ENCODE data around the gene GRB2. TPM values are rescaled to one million over a fixed set of nuclear protein-coding genes. Genes with fewer than 3 reads are reported as not detected.

The GRB2 gene
- total and polyA plus RNA-seq, 5 donors from 2014 or later = 131 to 152 (median 141) TPM

DNA sequence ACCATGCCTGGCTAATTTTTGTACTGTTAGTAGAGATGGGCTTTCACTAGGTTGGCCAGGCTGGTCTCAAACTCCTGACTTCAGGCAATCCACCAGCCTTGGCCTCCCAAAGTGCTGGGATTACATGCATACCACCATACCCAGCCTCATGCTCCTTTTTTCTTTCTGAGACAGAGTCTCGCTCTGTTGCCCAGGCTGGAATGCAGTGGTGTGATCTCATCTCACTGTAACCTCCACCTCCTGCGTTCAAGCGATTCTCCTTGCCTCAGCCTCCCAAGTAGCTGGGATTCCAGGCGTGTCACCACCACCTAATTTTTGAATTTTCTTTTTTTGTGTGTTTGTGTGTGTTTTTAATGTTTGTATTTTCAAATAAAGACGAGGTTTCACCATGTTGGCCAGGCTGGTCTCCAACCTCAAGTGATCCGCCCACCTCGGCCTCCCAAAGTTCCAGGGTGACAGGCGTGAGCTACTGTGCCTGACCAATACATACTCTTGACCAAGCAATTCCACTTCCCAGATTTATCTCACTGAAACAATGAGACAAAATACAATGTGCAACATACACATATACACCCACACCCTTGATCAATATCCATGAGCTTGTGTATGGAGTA is 5.0 kb downstream of the GRB2 start:
- Histone ChIP-seq H3K27ac (ENCODE audit: insufficient read depth, low read length, poor library complexity, severe bottlenecking) (no peak overlapping the region), H3K36me3 (ENCODE audit: control insufficient read depth, insufficient read depth, low read length) (no peaks in the 10 kb centered on the region), H3K4me3 (ENCODE audit: low read depth, low read length) (peak overlapping the region; percentile 10), H3K4me1 (ENCODE audit: control insufficient read depth, insufficient read depth, low read length, poor library complexity, severe bottlenecking) (peaks cover 64% of the 10 kb centered on the region), H3K9me3 (ENCODE audit: control insufficient read depth in 2 of 2, low read length in 2 of 2) (no peaks in the 10 kb centered on the region), H3K27me3 (ENCODE audit: control insufficient read depth, insufficient read depth, low read length) (no peaks in the 10 kb centered on the region)
- peaks cover 16 to 78% (median 45%) of the 10 kb centered on the region in 4 donors for H3K4me1 Mint-ChIP-seq
- peak overlapping the region; percentile 36 to 74 (median 61) for H3K4me3 Mint-ChIP-seq
- ATAC-seq (ENCODE audit: low read depth in 2 of 2) = no peak
- DNase-seq = no peak
- H3K27ac Mint-ChIP-seq = peak overlapping the region in 1 of 3 donors; percentile 32
- no peaks in the 10 kb centered on the region for H3K9me3 Mint-ChIP-seq
- no peaks in the 10 kb centered on the region for H3K36me3 Mint-ChIP-seq
- H3K27me3 Mint-ChIP-seq = no peaks in the 10 kb centered on the region

DNA sequence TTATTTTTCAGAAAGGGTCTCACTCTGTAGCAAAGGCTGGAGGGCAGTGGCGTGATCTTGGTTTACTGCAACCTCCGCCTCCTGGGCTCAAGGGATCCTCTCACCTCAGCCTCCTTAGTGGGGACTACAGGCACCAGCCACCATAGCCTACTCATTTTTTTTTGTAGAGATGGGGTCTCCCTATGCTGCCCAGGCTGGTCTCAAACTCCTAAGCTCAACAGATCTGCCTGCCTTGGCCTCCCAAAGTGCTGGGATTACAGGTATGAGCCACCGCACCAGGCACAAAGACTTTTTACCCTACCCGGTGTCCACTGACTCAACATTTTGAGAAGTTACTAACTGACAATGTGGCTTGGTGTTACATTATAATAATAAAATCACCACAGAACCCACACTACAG is 7.2 kb downstream of the GRB2 start:
- ATAC-seq (ENCODE audit: low read depth in 2 of 2) (no peak), DNase-seq (no peak)
- Mint-ChIP-seq H3K4me3 (peak overlapping the region in 1 of 4 donors; percentile 36), H3K4me1 (peaks cover 28 to 88% (median 58%) of the 10 kb centered on the region in 4 donors), H3K36me3 (no peaks in the 10 kb centered on the region), H3K27ac (no peak overlapping the region), H3K27me3 (no peaks in the 10 kb centered on the region), H3K9me3 (no peaks in the 10 kb centered on the region)
- Histone ChIP-seq H3K27ac (ENCODE audit: insufficient read depth, low read length, poor library complexity, severe bottlenecking) (no peak overlapping the region), H3K36me3 (ENCODE audit: control insufficient read depth, insufficient read depth, low read length) (no peaks in the 10 kb centered on the region), H3K4me1 (ENCODE audit: control insufficient read depth, insufficient read depth, low read length, poor library complexity, severe bottlenecking) (peaks cover 68% of the 10 kb centered on the region), H3K4me3 (ENCODE audit: low read depth, low read length) (no peak overlapping the region), H3K27me3 (ENCODE audit: control insufficient read depth, insufficient read depth, low read length) (no peaks in the 10 kb centered on the region), H3K9me3 (ENCODE audit: control insufficient read depth in 2 of 2, low read length in 2 of 2) (no peaks in the 10 kb centered on the region)

- Histone ChIP-seq H3K4me3 (ENCODE audit: low read depth, low read length) (peak overlapping the region; percentile 17), H3K4me1 (ENCODE audit: control insufficient read depth, insufficient read depth, low read length, poor library complexity, severe bottlenecking) (peaks cover 66% of the 10 kb centered on the region)
- peak overlapping the region in 2 of 4 donors; percentile 57 to 94 for H3K4me3 Mint-ChIP-seq
These were observed 8.3 kb downstream of the GRB2 start for GRCh38 chr17:75397217-75397616.

GRCh38 chr17:75396796-75397195 is 8.7 kb downstream of the GRB2 start:
- Histone ChIP-seq H3K27me3 (ENCODE audit: control insufficient read depth, insufficient read depth, low read length) (no peaks in the 10 kb centered on the region), H3K9me3 (ENCODE audit: control insufficient read depth in 2 of 2, low read length in 2 of 2) (no peaks in the 10 kb centered on the region), H3K27ac (ENCODE audit: insufficient read depth, low read length, poor library complexity, severe bottlenecking) (no peak overlapping the region), H3K36me3 (ENCODE audit: control insufficient read depth, insufficient read depth, low read length) (peaks cover 8% of the 10 kb centered on the region), H3K4me1 (ENCODE audit: control insufficient read depth, insufficient read depth, low read length, poor library complexity, severe bottlenecking) (peaks cover 62% of the 10 kb centered on the region), H3K4me3 (ENCODE audit: low read depth, low read length) (peak overlapping the region; percentile 17)
- Mint-ChIP-seq H3K36me3 (peaks cover 4% of the 10 kb centered on the region), H3K4me3 (peak overlapping the region in 2 of 4 donors; percentile 57 to 94), H3K4me1 (peaks cover 37 to 89% (median 61%) of the 10 kb centered on the region in 4 donors), H3K27ac (peak overlapping the region in 1 of 3 donors; percentile 92), H3K27me3 (no peaks in the 10 kb centered on the region), H3K9me3 (no peaks in the 10 kb centered on the region)
- ATAC-seq (ENCODE audit: low read depth in 2 of 2) (no peak), DNase-seq (no peak)

More at GRCh38 chr17:75397217-75397616, 8.3 kb downstream of the GRB2 start:
- ATAC-seq (ENCODE audit: low read depth in 2 of 2) (no peak), DNase-seq (no peak)
- peaks cover 3% of the 10 kb centered on the region for H3K36me3 Mint-ChIP-seq
- H3K9me3 Mint-ChIP-seq = no peaks in the 10 kb centered on the region
- Histone ChIP-seq H3K27ac (ENCODE audit: insufficient read depth, low read length, poor library complexity, severe bottlenecking) (no peak overlapping the region), H3K36me3 (ENCODE audit: control insufficient read depth, insufficient read depth, low read length) (peaks cover 4% of the 10 kb centered on the region), H3K9me3 (ENCODE audit: control insufficient read depth in 2 of 2, low read length in 2 of 2) (no peaks in the 10 kb centered on the region), H3K27me3 (ENCODE audit: control insufficient read depth, insufficient read depth, low read length) (no peaks in the 10 kb centered on the region)
- peaks cover 34 to 90% (median 62%) of the 10 kb centered on the region in 4 donors for H3K4me1 Mint-ChIP-seq
- H3K27me3 Mint-ChIP-seq = no peaks in the 10 kb centered on the region
- H3K27ac Mint-ChIP-seq = peak overlapping the region in 1 of 3 donors; percentile 92

GRCh38 chr17:75396025-75396424 is 9.5 kb downstream of the GRB2 start:
- no peaks in the 10 kb centered on the region for H3K9me3 ChIP-seq (ENCODE audit: control insufficient read depth in 2 of 2, low read length in 2 of 2)
- H3K4me3 ChIP-seq (ENCODE audit: low read depth, low read length) = no peak overlapping the region
- Mint-ChIP-seq H3K27me3 (no peaks in the 10 kb centered on the region), H3K4me1 (peaks cover 39 to 85% (median 58%) of the 10 kb centered on the region in 4 donors), H3K9me3 (no peaks in the 10 kb centered on the region), H3K27ac (peak overlapping the region; percentile 33 to 92 (median 86)), H3K4me3 (peak overlapping the region in 3 of 4 donors; percentile 37 to 96 (median 94)), H3K36me3 (peaks cover 4% of the 10 kb centered on the region)
- H3K4me1 ChIP-seq (ENCODE audit: control insufficient read depth, insufficient read depth, low read length, poor library complexity, severe bottlenecking) = peaks cover 54% of the 10 kb centered on the region
- no peaks in the 10 kb centered on the region for H3K27me3 ChIP-seq (ENCODE audit: control insufficient read depth, insufficient read depth, low read length)
- ATAC-seq (ENCODE audit: low read depth in 2 of 2) (no peak), DNase-seq (no peak)
- peaks cover 12% of the 10 kb centered on the region for H3K36me3 ChIP-seq (ENCODE audit: control insufficient read depth, insufficient read depth, low read length)
- H3K27ac ChIP-seq (ENCODE audit: insufficient read depth, low read length, poor library complexity, severe bottlenecking) = peak overlapping the region; percentile 31

GRCh38 chr17:75394332-75394918 is 11.1 kb downstream of the GRB2 start:
- Histone ChIP-seq H3K27ac (ENCODE audit: insufficient read depth, low read length, poor library complexity, severe bottlenecking) (peak overlapping the region; percentile 75), H3K27me3 (ENCODE audit: control insufficient read depth, insufficient read depth, low read length) (no peaks in the 10 kb centered on the region), H3K4me1 (ENCODE audit: control insufficient read depth, insufficient read depth, low read length, poor library complexity, severe bottlenecking) (peaks cover 54% of the 10 kb centered on the region), H3K9me3 (ENCODE audit: control insufficient read depth in 2 of 2, low read length in 2 of 2) (no peaks in the 10 kb centered on the region), H3K36me3 (ENCODE audit: control insufficient read depth, insufficient read depth, low read length) (peaks cover 17% of the 10 kb centered on the region), H3K4me3 (ENCODE audit: low read depth, low read length) (peak overlapping the region; percentile 86)
- H3K36me3 Mint-ChIP-seq = peaks cover 11% of the 10 kb centered on the region
- H3K27me3 Mint-ChIP-seq = no peaks in the 10 kb centered on the region
- DNase-seq (no peak), ATAC-seq (ENCODE audit: low read depth in 2 of 2) (no peak)
- peaks cover 47 to 85% (median 72%) of the 10 kb centered on the region in 4 donors for H3K4me1 Mint-ChIP-seq
- H3K9me3 Mint-ChIP-seq = no peaks in the 10 kb centered on the region
- peak overlapping the region; percentile 91 to 96 (median 93) for H3K4me3 Mint-ChIP-seq
- H3K27ac Mint-ChIP-seq = peak overlapping the region; percentile 85 to 98 (median 92)

DNA sequence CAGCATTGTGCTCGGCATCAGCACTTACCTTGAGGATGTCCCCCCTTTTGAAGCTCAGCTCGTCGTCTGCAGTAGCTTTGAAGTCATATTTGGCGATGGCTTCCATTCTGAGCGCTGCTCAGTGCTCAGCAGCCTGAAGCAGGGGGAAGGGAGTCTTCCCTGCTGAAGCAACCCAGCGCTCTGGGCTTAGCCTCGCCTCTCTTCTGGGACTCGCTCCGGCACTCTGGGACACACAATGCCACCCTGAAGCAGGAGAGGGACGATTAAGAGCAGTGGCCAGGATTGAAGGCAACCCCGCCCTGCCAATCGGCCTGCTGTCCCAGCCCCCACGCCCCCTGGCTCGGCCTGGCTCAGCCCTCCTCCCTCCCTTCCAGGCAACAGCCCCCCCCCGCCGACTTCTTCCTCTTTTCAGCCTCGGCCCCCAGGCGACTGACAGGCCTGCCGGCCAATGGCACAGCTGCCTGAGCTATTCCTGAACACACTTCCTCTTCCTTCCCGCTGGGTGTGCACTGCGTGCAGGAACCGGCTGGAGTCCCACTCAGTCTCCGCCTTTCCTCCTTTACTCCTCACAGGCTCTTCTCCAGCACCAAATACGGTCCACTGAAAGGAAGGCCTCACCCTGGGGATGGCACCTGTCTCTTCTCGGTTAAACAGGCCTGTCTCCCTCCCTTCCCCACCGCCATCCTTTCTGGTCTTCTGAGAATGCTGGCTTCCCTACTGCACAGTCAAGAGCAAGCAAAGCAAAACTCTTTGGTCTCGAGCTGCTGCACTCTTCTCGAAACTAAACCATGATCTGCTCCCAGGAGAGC is 11.8 kb downstream of the GRB2 start:
- Mint-ChIP-seq H3K4me3 (peak overlapping the region; percentile 91 to 96 (median 93)), H3K27me3 (no peaks in the 10 kb centered on the region), H3K36me3 (peaks cover 15% of the 10 kb centered on the region), H3K9me3 (no peaks in the 10 kb centered on the region), H3K27ac (peak overlapping the region; percentile 85 to 98 (median 92)), H3K4me1 (peaks cover 53 to 92% (median 76%) of the 10 kb centered on the region in 4 donors)
- H3K27ac ChIP-seq (ENCODE audit: insufficient read depth, low read length, poor library complexity, severe bottlenecking) = peak overlapping the region; percentile 75
- ATAC-seq (ENCODE audit: low read depth in 2 of 2) (peak; percentile 88), DNase-seq (peak; percentile 67 to 89 (median 76))
- H3K36me3 ChIP-seq (ENCODE audit: control insufficient read depth, insufficient read depth, low read length) = peaks cover 17% of the 10 kb centered on the region
- H3K9me3 ChIP-seq (ENCODE audit: control insufficient read depth in 2 of 2, low read length in 2 of 2) = no peaks in the 10 kb centered on the region
- H3K4me1 ChIP-seq (ENCODE audit: control insufficient read depth, insufficient read depth, low read length, poor library complexity, severe bottlenecking) = peaks cover 60% of the 10 kb centered on the region
- no peaks in the 10 kb centered on the region for H3K27me3 ChIP-seq (ENCODE audit: control insufficient read depth, insufficient read depth, low read length)
- peak overlapping the region; percentile 86 for H3K4me3 ChIP-seq (ENCODE audit: low read depth, low read length)

All from CD4-positive, CD25-positive, alpha-beta regulatory T cell (primary cell).